ENCODE results near the gene ZNF774. TPM values are rescaled to one million over a fixed set of nuclear protein-coding genes. Genes with fewer than 3 reads are reported as not detected.
A peak's percentile ranks its signal among the peaks of the same experiment; 100 is the strongest.

ZNF774 gene
- total RNA-seq, 1 donor from 2014 or later = 0.21 TPM

- DNase-seq (ENCODE audit: low spot score in 2 of 2) = no peak
- Histone ChIP-seq H3K4me1 (peaks cover 4 to 15% of the 10 kb centered on the region in 2 donors), H3K36me3 (peaks cover 3 to 5% of the 10 kb centered on the region in 2 donors), H3K27me3 (no peaks in the 10 kb centered on the region), H3K4me3 (no peak overlapping the region), H3K27ac (no peak overlapping the region), H3K9me3 (no peaks in the 10 kb centered on the region)
- intact Hi-C loops (cut with DNase I) = no loop called here
- TF ChIP-seq CTCF (IDR thresholded peaks at IDR 0.05) = no peak
Measured at GRCh38 chr15:90358124-90359033, 6.3 kb downstream of the ZNF774 start.

- intact Hi-C loops (cut with DNase I) = no loop called here
- no peaks in the 10 kb centered on the region for H3K9me3 ChIP-seq
- no peak overlapping the region for H3K27ac ChIP-seq
- peaks cover 3 to 5% of the 10 kb centered on the region in 2 donors for H3K36me3 ChIP-seq
- TF ChIP-seq CTCF (IDR thresholded peaks at IDR 0.05) = no peak
- H3K27me3 ChIP-seq = no peaks in the 10 kb centered on the region
- no peak overlapping the region for H3K4me3 ChIP-seq
- DNase-seq (ENCODE audit: low spot score in 2 of 2) = no peak
- H3K4me1 ChIP-seq = peaks cover 4 to 23% of the 10 kb centered on the region in 2 donors
Measured at GRCh38 chr15:90360746-90361145, 8.7 kb downstream of the ZNF774 start.

GRCh38 chr15:90362936-90363212 lies 10.8 kb downstream of the ZNF774 start:
- TF ChIP-seq CTCF (IDR thresholded peaks at IDR 0.05) = no peak
- Histone ChIP-seq H3K36me3 (peaks cover 3 to 5% of the 10 kb centered on the region in 2 donors), H3K4me3 (no peak overlapping the region), H3K4me1 (peaks cover 4 to 28% of the 10 kb centered on the region in 2 donors), H3K27me3 (no peaks in the 10 kb centered on the region), H3K9me3 (no peaks in the 10 kb centered on the region), H3K27ac (peak overlapping the region in 1 of 2 donors; percentile 90)
- intact Hi-C loops (cut with DNase I) = loop anchor here (1.0 to 2.0 kb wide), 3 partner anchors 26 to 120 kb away; partner anchors contain the start of gene IQGAP1
- no peak for DNase-seq (ENCODE audit: low spot score in 2 of 2)

- H3K4me1 ChIP-seq = peaks cover 4 to 32% of the 10 kb centered on the region in 2 donors
- intact Hi-C loops (cut with DNase I) = no loop called here
- peak overlapping the region; percentile 10 to 24 for H3K27ac ChIP-seq
Measured at GRCh38 chr15:90364251-90364650, 12.2 kb downstream of the ZNF774 start.

GRCh38 chr15:90365414-90366055 lies 13.5 kb downstream of the ZNF774 start:
- peaks cover 4 to 32% of the 10 kb centered on the region in 2 donors for H3K4me1 ChIP-seq
- no peak for TF ChIP-seq CTCF (IDR thresholded peaks at IDR 0.05)

More at GRCh38 chr15:90364251-90364650, 12.2 kb downstream of the ZNF774 start:
- H3K4me3 ChIP-seq = no peak overlapping the region
- no peaks in the 10 kb centered on the region for H3K27me3 ChIP-seq
- no peaks in the 10 kb centered on the region for H3K9me3 ChIP-seq
- no peak for DNase-seq (ENCODE audit: low spot score in 2 of 2)
- no peak for TF ChIP-seq CTCF (IDR thresholded peaks at IDR 0.05)
- H3K36me3 ChIP-seq = peaks cover 3 to 5% of the 10 kb centered on the region in 2 donors

More at GRCh38 chr15:90365414-90366055, 13.5 kb downstream of the ZNF774 start:
- H3K4me3 ChIP-seq = no peak overlapping the region
- intact Hi-C loops (cut with DNase I) = no loop called here
- no peaks in the 10 kb centered on the region for H3K9me3 ChIP-seq
- no peaks in the 10 kb centered on the region for H3K27me3 ChIP-seq
- no peaks in the 10 kb centered on the region for H3K36me3 ChIP-seq
- DNase-seq (ENCODE audit: low spot score in 2 of 2) = no peak
- H3K27ac ChIP-seq = no peak overlapping the region
